ENCODE data around the gene UBR2.

DNA sequence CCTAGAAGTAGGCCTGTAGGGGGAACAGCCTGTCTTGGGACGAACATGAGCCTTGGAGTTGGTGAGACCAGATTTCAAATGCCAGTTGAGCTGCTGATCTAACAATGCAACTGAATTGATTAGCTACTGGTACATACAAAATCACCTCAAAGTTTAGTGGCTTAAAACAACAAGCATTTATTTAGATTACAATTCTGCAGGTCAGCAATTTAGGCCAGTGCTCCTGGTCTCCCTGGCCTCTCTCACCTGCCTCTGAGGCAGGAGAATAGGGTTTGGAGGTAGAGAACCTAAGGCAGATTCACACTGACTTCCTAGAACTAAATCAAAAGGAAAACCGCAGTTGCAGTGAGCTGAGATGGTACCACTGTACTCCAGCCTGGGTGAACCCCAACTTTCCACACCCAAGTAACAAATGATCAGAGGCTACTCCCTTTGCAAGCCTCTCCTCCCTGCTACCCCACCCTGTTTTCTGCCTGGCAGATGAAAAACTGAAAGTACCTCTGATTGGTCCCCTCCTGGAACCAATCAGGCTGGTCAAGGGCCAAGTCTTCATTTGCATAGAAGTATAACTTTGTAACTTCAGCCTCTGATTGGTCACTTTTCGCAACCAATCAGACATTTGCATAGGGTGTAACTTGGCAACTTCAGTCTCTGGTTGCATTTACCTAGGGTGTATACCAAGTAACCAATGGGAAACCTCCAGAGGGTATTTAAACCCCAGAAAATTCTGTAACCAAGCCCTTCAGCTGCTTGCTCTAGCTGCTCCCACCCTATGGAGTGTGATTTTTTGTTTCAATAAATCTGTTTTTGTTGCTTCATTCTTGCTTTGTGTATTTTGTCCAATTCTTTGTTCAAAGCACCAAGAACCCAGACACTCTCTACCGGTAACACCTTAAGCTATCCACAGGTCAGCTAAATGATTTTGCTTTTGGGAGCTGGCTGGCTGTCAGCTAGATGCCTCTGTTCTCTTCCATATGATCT, 8.1 kb upstream of the UBR2 start:
- TF ChIP-seq, protein P1, sequence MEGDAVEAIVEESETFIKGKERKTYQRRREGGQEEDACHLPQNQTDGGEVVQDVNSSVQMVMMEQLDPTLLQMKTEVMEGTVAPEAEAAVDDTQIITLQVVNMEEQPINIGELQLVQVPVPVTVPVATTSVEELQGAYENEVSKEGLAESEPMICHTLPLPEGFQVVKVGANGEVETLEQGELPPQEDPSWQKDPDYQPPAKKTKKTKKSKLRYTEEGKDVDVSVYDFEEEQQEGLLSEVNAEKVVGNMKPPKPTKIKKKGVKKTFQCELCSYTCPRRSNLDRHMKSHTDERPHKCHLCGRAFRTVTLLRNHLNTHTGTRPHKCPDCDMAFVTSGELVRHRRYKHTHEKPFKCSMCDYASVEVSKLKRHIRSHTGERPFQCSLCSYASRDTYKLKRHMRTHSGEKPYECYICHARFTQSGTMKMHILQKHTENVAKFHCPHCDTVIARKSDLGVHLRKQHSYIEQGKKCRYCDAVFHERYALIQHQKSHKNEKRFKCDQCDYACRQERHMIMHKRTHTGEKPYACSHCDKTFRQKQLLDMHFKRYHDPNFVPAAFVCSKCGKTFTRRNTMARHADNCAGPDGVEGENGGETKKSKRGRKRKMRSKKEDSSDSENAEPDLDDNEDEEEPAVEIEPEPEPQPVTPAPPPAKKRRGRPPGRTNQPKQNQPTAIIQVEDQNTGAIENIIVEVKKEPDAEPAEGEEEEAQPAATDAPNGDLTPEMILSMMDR (conservative IDR thresholded peaks at IDR 0.05 in 1 of 2, IDR thresholded peaks at IDR 0.05 in 1 of 2; ENCODE audit: extremely low read depth in 1 of 2, insufficient read depth in 1 of 2, low read depth in 1 of 2, low read length in 2 of 2) = no peak
- no peak for TF ChIP-seq EZH2 (IDR thresholded peaks at IDR 0.05; ENCODE audit: borderline replicate concordance, low read length)
